ENCODE results near the gene BZW1. TPM values are rescaled to one million over a fixed set of nuclear protein-coding genes. Genes with fewer than 3 reads are reported as not detected.

Gene BZW1
- total RNA-seq, 2 donors from 2014 or later, result 219 to 232 TPM

DNA sequence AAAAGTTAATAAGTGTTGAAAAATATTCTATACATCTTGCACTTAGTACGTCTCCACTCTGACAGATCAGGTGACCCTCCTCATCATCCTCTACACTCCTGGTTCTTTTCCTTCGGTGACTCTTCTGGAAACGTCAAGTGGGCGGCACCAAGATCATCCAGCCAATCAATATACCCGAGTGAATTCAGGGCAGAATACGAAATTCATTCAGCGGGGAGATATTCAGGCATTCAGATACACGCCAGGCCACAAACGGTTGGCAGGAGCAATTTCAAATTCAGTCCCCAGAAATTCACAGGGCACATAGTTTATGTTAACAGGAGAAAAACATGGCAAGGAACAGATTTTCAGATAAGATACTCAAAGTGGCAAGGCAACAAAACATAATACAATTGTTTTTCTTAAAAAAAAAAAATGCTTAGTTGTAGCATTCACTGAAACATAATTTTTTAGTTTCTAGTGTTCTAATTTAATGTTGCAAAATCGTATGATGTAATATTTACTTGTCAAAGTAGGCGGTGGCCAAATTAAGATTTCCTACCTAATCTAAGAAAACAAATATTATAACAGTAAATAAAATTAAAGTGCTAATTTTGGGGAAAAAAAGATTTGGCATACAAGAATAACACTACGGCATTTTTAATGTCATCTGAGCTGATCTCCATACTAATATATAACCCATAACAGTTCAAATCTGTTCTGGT lies 48.5 kb downstream of the BZW1 start:
- H3K27me3 ChIP-seq (replicated peaks; ENCODE audit: insufficient read depth), result no peaks in the 10 kb centered on the region
- H3K27ac ChIP-seq, result peak overlapping the region; percentile 100
- TF ChIP-seq POLR2AphosphoS5 (IDR thresholded peaks at IDR 0.05), result peak; percentile 20
- TF ChIP-seq, protein P1, sequence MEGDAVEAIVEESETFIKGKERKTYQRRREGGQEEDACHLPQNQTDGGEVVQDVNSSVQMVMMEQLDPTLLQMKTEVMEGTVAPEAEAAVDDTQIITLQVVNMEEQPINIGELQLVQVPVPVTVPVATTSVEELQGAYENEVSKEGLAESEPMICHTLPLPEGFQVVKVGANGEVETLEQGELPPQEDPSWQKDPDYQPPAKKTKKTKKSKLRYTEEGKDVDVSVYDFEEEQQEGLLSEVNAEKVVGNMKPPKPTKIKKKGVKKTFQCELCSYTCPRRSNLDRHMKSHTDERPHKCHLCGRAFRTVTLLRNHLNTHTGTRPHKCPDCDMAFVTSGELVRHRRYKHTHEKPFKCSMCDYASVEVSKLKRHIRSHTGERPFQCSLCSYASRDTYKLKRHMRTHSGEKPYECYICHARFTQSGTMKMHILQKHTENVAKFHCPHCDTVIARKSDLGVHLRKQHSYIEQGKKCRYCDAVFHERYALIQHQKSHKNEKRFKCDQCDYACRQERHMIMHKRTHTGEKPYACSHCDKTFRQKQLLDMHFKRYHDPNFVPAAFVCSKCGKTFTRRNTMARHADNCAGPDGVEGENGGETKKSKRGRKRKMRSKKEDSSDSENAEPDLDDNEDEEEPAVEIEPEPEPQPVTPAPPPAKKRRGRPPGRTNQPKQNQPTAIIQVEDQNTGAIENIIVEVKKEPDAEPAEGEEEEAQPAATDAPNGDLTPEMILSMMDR (IDR thresholded peaks at IDR 0.05), result no peak
- H3K36me3 ChIP-seq, result peaks cover 2 to 28% of the 10 kb centered on the region in 2 donors
- DNase-seq (ENCODE audit: low spot score), result no peak
- WGBS, result 24% methylated on average over 12 of the region's 12 CpGs
- intact Hi-C loops (cut with DNase I), result no loop called here
- H3K4me3 ChIP-seq, result peak overlapping the region in 1 of 2 donors; percentile 90
- no peaks in the 10 kb centered on the region for H3K9me3 ChIP-seq
- H3K4me1 ChIP-seq (replicated peaks), result peaks cover 5% of the 10 kb centered on the region

DNA sequence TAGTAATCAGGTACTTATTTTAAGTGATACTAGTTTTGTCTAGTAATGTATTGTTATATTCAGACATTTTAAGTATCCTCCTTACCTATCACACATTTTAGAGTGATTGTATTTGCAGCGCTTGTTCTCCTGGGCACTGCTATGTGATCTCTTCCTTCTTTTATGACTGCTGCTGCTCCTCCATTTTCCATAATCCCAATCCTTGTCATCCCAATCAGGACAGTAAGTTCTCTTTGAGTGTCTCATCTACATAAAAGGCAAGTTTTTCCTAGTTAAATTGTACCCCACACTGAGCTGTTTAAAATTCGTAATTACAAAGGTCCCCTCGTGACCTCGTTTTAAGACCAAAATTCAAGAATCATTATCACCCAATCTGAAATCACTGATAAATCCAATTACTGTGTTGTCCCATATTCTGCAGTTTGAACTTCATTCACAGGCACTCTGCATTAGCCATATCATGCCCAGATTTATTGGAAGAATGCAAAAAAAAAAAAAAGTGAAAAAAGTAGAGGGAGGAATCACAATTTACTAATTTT lies 50.0 kb downstream of the BZW1 start:
- intact Hi-C loops (cut with DNase I), result no loop called here
- 3% methylated on average over 4 of the region's 4 CpGs for WGBS
- peak overlapping the region; percentile 100 for H3K27ac ChIP-seq
- H3K4me3 ChIP-seq, result peak overlapping the region; percentile 87 to 90
- TF ChIP-seq POLR2AphosphoS5 (IDR thresholded peaks at IDR 0.05), result no peak
- TF ChIP-seq, protein P1 (IDR thresholded peaks at IDR 0.05), result no peak
- H3K4me1 ChIP-seq (replicated peaks), result peaks cover 5% of the 10 kb centered on the region
- DNase-seq (ENCODE audit: low spot score), result no peak
- H3K9me3 ChIP-seq, result no peaks in the 10 kb centered on the region
- no peaks in the 10 kb centered on the region for H3K27me3 ChIP-seq (replicated peaks; ENCODE audit: insufficient read depth)
- peaks cover 2 to 15% of the 10 kb centered on the region in 2 donors for H3K36me3 ChIP-seq

DNA sequence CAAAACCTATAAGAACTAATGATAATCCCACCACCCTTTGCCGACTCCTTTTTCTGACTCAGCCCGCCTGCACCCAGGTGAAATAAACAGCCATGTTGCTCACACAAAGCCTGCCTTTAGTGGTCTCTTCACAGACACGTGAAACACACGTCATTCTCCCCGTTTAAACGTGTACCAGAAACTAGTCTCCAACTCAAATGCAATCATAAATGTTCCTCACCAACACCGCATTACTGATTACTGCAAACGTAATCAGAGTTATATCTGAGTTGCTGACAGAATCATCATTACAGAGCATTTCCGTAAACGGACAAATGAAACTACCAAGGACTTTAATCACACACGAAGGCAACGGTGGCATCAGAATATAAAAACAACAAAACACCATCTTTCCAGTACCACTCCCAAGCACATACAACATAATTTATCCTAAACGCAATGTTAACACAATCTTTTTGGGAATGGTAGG lies 50.9 kb downstream of the BZW1 start:
- peaks cover 2 to 8% of the 10 kb centered on the region in 2 donors for H3K36me3 ChIP-seq
- H3K4me1 ChIP-seq (replicated peaks), result peaks cover 5% of the 10 kb centered on the region
- H3K27me3 ChIP-seq (replicated peaks; ENCODE audit: insufficient read depth), result no peaks in the 10 kb centered on the region
- TF ChIP-seq POLR2A (IDR thresholded peaks at IDR 0.05) (peak; percentile 81), POLR2AphosphoS5 (IDR thresholded peaks at IDR 0.05) (peak; percentile 91)
- TF ChIP-seq, protein P1 (IDR thresholded peaks at IDR 0.05), result no peak
- H3K4me3 ChIP-seq, result peak overlapping the region; percentile 87 to 90
- H3K27ac ChIP-seq, result peak overlapping the region; percentile 100
- intact Hi-C loops (cut with DNase I), result no loop called here
- DNase-seq (ENCODE audit: low spot score), result peak; percentile 55
- 0% methylated on average over 13 of the region's 13 CpGs for WGBS
- H3K9me3 ChIP-seq, result no peaks in the 10 kb centered on the region

- intact Hi-C loops (cut with DNase I), result loop anchor here (2.0 kb wide), 1 partner anchor 53 kb away; the partner anchor contains the start of gene BZW1
- TF ChIP-seq POLR2AphosphoS5 (IDR thresholded peaks at IDR 0.05), result no peak
- no peak for TF ChIP-seq POLR2A (IDR thresholded peaks at IDR 0.05)
- TF ChIP-seq, protein P1 (IDR thresholded peaks at IDR 0.05), result no peak
- Histone ChIP-seq H3K36me3 (peaks cover 2 to 4% of the 10 kb centered on the region in 2 donors), H3K4me3 (peak overlapping the region; percentile 87 to 90), H3K9me3 (no peaks in the 10 kb centered on the region), H3K27ac (peak overlapping the region; percentile 100), H3K4me1 (replicated peaks) (peaks cover 5% of the 10 kb centered on the region), H3K27me3 (replicated peaks; ENCODE audit: insufficient read depth) (no peaks in the 10 kb centered on the region)
- under 1% methylated on average over 19 of the region's 19 CpGs for WGBS
- no peak for DNase-seq (ENCODE audit: low spot score)
These were observed 52.1 kb downstream of the BZW1 start for GRCh38 chr2:200863782-200864175.

Data from prostate gland (tissue), 2 donors.